Sigmoid colon (tissue), 7 donors: ENCODE results near the gene KCNAB2. TPM values are rescaled to one million over a fixed set of nuclear protein-coding genes. Genes with fewer than 3 reads are reported as not detected.

Source experiments
- DNase-seq: peaks from one replicate; pipeline ENCODE4 v3.0.0-alpha.2; 2019
- H3K27ac ChIP-seq, 4 donors: fragments of 200-600 bp; sonication (generic); one replicate each; pipeline ENCODE4 v1.5.1; 2016 to 2019; ENCODE audit warnings: mild to moderate bottlenecking in 1 of 4
- H3K27me3 ChIP-seq, 3 donors: fragments of 200-600 bp; sonication (generic); one replicate each; pipeline ENCODE4 v1.5.1; 2019; ENCODE audit warnings: mild to moderate bottlenecking in 1 of 3
- H3K36me3 ChIP-seq, 4 donors: fragments of 200-600 bp; sonication (generic); one replicate each; pipeline ENCODE4 v1.5.1; 2016 to 2019
- H3K4me1 ChIP-seq, 4 donors: fragments of 200-600 bp; sonication (generic); one replicate each; pipeline ENCODE4 v1.5.1; 2017 to 2019
- H3K4me3 ChIP-seq, 4 donors: fragments of 200-600 bp; sonication (generic); one replicate each; pipeline ENCODE4 v1.5.1; 2017 to 2019; ENCODE audit warnings: mild to moderate bottlenecking in 2 of 4, moderate library complexity in 1 of 4
- H3K9me3 ChIP-seq, 4 donors: fragments of 200-600 bp in 3 of 4; sonication (generic) in 3 of 4; one replicate each; pipeline versions ENCODE4 v1.5.1 to v1.6.1; 2013 to 2019
- EP300 ChIP-seq, 4 donors: sonication (generic); formaldehyde crosslinking; IDR thresholded peaks; one replicate each; pipeline ENCODE4 v1.6.1; 2017; ENCODE audit warnings: antibody characterized with exemption in 4 of 4
- POLR2A ChIP-seq, 2 donors: fragments of 450-650 bp; IDR thresholded peaks; one replicate each; pipeline ENCODE4 v1.6.1; 2016; ENCODE audit warnings: antibody characterized with exemption in 2 of 2, mild to moderate bottlenecking in 2 of 2, moderate library complexity in 2 of 2
- POLR2AphosphoS5 ChIP-seq, 4 donors: sonication (generic); formaldehyde crosslinking; IDR thresholded peaks; one replicate each; pipeline ENCODE4 v1.6.1; 2017; ENCODE audit warnings: antibody characterized with exemption in 4 of 4
- WGBS, 2 donors: extraction: QIAGEN DNeasy Blood & Tissue Kit; methylation state at CpG; one replicate each; pipeline ENCODE4 v1.1.7; 2013; 5-methylcytosine and 5-hydroxymethylcytosine counted together
- intact Hi-C: fragments of 100-400 bp; cut with DNase I; formaldehyde crosslinking; loops from one replicate; pipeline ENCODE4 v1.15.1; 2023
- polyA plus RNA-seq, 3 donors: library from polyadenylated mRNA; stranded (reverse); fragments of 200-250 nt; gene quantifications; one replicate each; pipeline ENCODE4 v1.2.3, GENCODE V29; 2013
- total RNA-seq, 4 donors: library from RNA; depleted of rRNA; stranded (reverse); fragments of >200 nt; gene quantifications; one replicate each; pipeline ENCODE4 v1.1.0, GENCODE V29; 2016
- TF ChIP-seq, protein P1 (sequence below), 4 experiments: fragments of 450-650 bp in 3 of 4; fragments of 200-600 bp in 1 of 4; IDR thresholded peaks; one replicate each; pipeline ENCODE4 v1.5.1; 2016 to 2019; ENCODE audit warnings: antibody characterized with exemption in 4 of 4, mild to moderate bottlenecking in 3 of 4, moderate library complexity in 2 of 4
- donor health status: healthy with polysubstance abuse.
- donor health status: Bipolar disorder and iron deficiency.
- donor health status: healthy.

KCNAB2 gene
- total and polyA plus RNA-seq, 7 donors = 3.0 to 23.5 (median 7.7) TPM

DNA sequence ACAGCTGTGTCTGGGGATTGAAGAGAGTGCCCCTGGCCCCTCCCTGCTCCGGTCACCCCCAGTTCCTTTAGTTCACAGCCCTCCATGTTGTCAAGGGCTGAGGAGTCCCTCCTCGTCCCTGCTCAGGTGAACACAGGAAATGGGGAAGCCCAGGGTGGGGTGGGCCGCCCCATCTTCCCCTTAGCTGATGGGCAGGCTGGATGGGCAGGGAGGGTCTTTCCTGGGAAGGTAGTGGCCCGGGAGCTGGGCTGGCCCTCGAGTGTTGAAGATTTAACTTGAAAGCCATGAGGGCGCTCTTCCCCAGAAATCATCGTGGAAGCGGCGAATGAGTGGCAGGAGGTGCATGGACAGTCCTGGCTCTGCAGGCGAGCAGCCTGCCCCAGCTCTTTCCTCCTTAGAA lies 35.1 kb upstream of the KCNAB2 start:
- WGBS, 2 donors = 83 to 84% methylated on average over 10 of the region's 10 CpGs
- intact Hi-C loops = no loop called here

DNA sequence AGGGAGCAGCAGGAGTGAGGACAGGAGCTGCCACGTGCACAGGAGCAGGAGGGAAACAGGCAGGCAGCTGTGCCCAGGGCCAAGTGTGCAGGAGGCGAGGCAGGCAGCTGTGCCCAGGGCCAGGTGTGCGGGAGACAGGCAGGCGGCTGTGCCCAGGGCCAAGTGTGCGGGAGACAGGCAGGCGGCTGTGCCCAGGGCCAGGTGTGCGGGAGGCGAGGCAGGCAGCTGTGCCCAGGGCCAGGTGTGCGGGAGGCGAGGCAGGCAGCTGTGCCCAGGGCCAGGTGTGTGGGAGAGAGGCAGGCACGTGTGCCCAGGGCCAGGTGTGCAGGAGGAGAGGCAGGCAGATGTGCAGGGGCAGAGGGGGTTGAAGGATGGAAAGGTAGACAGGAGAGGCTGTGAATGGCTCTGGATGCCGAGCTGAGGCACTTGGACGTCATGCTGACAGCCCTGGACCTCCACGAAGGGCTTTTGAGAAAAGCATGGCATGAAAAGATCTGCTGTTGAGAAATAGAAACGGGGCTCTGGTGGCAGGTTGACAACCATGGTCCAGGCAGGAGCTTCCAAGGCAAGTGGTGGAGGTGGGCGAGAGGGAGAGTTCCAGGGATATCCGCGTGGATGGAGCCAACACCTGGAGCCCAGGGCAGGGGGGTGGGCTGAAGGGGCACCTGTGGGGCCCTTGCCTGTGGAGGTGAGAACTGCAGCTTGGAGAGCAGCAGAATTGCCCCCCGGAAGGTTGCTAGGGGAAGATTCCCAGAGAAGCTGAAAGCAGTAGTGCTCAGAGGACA lies 34.3 kb upstream of the KCNAB2 start:
- whole genome bisulfite sequencing, 2 donors = 54 to 85% methylated on average over 19 of the region's 19 CpGs
- TF ChIP-seq EP300 (IDR thresholded peaks at IDR 0.05) (no peak), POLR2AphosphoS5 (IDR thresholded peaks at IDR 0.05) (no peak), POLR2A (IDR thresholded peaks at IDR 0.05) (no peak)
- TF ChIP-seq, protein P1, sequence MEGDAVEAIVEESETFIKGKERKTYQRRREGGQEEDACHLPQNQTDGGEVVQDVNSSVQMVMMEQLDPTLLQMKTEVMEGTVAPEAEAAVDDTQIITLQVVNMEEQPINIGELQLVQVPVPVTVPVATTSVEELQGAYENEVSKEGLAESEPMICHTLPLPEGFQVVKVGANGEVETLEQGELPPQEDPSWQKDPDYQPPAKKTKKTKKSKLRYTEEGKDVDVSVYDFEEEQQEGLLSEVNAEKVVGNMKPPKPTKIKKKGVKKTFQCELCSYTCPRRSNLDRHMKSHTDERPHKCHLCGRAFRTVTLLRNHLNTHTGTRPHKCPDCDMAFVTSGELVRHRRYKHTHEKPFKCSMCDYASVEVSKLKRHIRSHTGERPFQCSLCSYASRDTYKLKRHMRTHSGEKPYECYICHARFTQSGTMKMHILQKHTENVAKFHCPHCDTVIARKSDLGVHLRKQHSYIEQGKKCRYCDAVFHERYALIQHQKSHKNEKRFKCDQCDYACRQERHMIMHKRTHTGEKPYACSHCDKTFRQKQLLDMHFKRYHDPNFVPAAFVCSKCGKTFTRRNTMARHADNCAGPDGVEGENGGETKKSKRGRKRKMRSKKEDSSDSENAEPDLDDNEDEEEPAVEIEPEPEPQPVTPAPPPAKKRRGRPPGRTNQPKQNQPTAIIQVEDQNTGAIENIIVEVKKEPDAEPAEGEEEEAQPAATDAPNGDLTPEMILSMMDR (IDR thresholded peaks at IDR 0.05) = no peak
- Histone ChIP-seq H3K36me3 (no peaks in the 10 kb centered on the region), H3K4me1 (no peaks in the 10 kb centered on the region), H3K9me3 (no peaks in the 10 kb centered on the region), H3K27ac (no peak overlapping the region), H3K4me3 (no peak overlapping the region), H3K27me3 (no peaks in the 10 kb centered on the region)
- DNase-seq = no peak
- intact Hi-C loops = no loop called here

More for the DNA sequence above, 35.1 kb upstream of the KCNAB2 start:
- no peak for DNase-seq
- no peaks in the 10 kb centered on the region for H3K4me1 ChIP-seq
- H3K27me3 ChIP-seq = no peaks in the 10 kb centered on the region
- no peak overlapping the region for H3K27ac ChIP-seq
- no peaks in the 10 kb centered on the region for H3K36me3 ChIP-seq
- no peak overlapping the region for H3K4me3 ChIP-seq
- TF ChIP-seq POLR2A (IDR thresholded peaks at IDR 0.05) (no peak), POLR2AphosphoS5 (IDR thresholded peaks at IDR 0.05) (no peak), EP300 (IDR thresholded peaks at IDR 0.05) (no peak)
- TF ChIP-seq, protein P1 (IDR thresholded peaks at IDR 0.05) = no peak
- no peaks in the 10 kb centered on the region for H3K9me3 ChIP-seq

DNA sequence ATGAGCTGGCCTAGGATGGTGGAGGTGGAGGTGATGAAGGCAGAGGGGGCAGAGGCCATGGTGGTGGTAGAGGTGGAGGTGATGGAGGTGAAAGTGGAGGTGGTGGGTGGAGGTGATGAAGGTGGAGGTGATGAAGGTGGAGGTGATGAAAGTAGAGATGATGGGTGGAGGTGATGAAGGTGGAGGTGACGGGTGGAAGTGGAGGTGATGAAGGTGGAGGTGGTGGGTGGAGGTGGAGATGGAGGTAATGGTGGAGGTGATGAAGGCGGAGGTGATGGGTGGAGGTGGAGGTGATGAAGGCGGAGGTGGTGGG lies 33.8 kb upstream of the KCNAB2 start:
- DNase-seq = no peak
- no peaks in the 10 kb centered on the region for H3K9me3 ChIP-seq
- 97% methylated on average over 3 of the region's 3 CpGs for WGBS, 2 donors
- intact Hi-C loops = no loop called here
- no peak for TF ChIP-seq POLR2AphosphoS5 (IDR thresholded peaks at IDR 0.05)
- TF ChIP-seq, protein P1 (IDR thresholded peaks at IDR 0.05) = no peak
- no peak for TF ChIP-seq POLR2A (IDR thresholded peaks at IDR 0.05)
- no peak for TF ChIP-seq EP300 (IDR thresholded peaks at IDR 0.05)
- no peak overlapping the region for H3K27ac ChIP-seq
- no peaks in the 10 kb centered on the region for H3K36me3 ChIP-seq
- no peak overlapping the region for H3K4me3 ChIP-seq
- H3K4me1 ChIP-seq = no peaks in the 10 kb centered on the region
- no peaks in the 10 kb centered on the region for H3K27me3 ChIP-seq

DNA sequence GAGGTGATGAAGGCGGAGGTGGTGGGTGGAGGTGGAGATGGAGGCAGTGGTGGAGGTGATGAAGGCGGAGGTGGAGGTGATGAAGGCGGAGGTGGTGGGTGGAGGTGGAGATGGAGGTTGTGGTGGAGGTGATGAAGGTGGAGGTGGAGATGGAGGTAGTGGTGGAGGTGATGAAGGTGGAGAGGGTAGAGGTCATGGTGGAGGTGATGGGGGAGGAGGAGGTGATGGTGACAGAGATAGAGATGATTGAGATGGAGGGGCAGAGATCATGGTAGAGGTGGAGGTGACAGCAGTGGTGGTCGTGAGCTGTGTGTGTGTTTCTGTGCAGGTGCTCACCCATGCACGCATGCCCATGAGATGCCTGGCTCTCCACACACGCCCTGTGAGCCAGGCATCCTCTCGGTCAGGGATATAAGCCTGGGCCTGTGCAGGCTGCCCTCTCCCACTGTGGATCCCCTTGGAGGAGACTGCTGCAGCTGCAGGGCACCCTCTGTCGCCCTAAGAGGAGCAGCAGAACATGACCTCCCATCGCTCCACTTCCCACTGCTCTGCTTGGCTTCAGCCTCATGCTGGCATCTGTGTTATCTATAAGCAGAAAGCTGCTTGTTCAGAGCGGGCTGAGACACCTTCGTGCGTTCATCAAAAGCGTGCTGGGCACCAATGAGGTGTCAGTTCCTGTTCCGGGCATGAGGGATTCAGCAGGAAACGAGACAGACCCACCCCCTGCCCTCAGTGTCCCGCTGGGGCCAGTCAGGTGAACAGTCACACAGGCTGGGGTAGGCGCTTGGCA lies 33.0 kb upstream of the KCNAB2 start:
- TF ChIP-seq, protein P1 (IDR thresholded peaks at IDR 0.05) = no peak
- TF ChIP-seq POLR2A (IDR thresholded peaks at IDR 0.05) (no peak), POLR2AphosphoS5 (IDR thresholded peaks at IDR 0.05) (no peak), EP300 (IDR thresholded peaks at IDR 0.05) (no peak)
- H3K4me3 ChIP-seq = no peak overlapping the region
- intact Hi-C loops = no loop called here
- H3K27me3 ChIP-seq = no peaks in the 10 kb centered on the region
- no peaks in the 10 kb centered on the region for H3K9me3 ChIP-seq
- 82 to 85% methylated on average over 17 of the region's 17 CpGs for WGBS, 2 donors
- no peaks in the 10 kb centered on the region for H3K4me1 ChIP-seq
- no peak overlapping the region for H3K27ac ChIP-seq
- DNase-seq = no peak
- H3K36me3 ChIP-seq = no peaks in the 10 kb centered on the region
